NCI-H146 treated with DMSO at 0.1 percent for 48 hours (cell line): Measurements from ENCODE around the gene YY1AP1.
"Not testable (repeated sequence)": the region's sequence is repeated elsewhere in the genome, so short reads cannot be mapped to it uniquely, and the experiment has no call there.

ENCODE experiments used
- DNase-seq: peaks from one replicate; lab custom pipeline; 2025; ENCODE audit not compliant: unreplicated experiment; lab: John Stamatoyannopoulos, UW

YY1AP1 gene

GRCh38 chr1:155696524-155696923, 8.0 kb upstream of the YY1AP1 start:
- DNase-seq, result no peak

DNA sequence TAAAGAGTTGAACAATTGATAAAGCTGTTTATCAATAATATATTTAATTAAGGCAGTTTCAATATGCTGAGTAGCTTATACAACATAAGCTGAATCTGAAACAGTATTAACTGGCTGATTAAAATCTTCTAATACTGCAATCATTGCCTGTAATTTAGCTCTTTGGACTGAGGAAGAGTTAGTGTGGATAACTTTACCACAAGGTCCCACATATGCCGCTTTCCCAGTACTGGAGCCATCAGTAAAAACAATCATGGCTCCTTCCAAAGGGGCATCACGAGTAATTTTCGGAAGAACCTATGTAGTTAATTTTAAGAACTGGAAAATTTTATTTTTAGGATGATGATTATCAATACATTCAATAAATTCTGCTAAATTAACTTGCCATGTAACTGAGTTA, 7.0 kb upstream of the YY1AP1 start:
- no peak for DNase-seq

GRCh38 chr1:155695072-155695471, 6.5 kb upstream of the YY1AP1 start:
- no peak for DNase-seq

GRCh38 chr1:155694167-155694566, 5.6 kb upstream of the YY1AP1 start:
- no peak for DNase-seq

DNA sequence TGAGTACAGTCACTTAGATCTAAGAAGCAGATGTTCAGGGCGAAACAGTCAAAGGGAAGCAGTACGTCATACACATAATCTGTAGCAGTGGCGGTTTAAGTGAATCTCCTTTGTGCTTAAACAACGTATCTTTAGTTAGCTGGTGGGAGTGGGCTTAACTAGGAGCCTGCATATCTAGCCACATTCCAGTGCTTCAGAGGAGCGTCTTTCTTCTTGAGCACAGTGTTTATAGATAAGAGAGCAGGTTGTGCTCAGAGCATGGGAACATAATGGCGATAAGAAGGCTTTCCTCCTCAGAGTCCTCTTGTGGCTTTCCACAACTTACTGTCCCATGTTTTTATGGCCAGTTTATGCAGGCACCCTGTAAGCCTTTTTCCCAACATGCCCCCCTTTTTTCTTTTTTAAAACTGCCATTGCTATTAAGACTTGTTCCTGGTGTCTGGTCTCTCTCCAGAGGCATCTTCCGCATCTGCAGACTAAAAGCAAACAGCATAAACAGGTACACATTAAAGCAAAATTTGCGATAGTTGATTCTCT, 3.5 kb upstream of the YY1AP1 start:
- DNase-seq, result no peak

- DNase-seq, result not testable (repeated sequence)
These were observed 570 bp upstream of the YY1AP1 start, which contains the start of gene DAP3 for GRCh38 chr1:155689081-155689607. Gene DAP3, plus strand, starts transcription at chr1:155689091. Its CDS starts 20,689 bp downstream, at chr1:155709780.

GRCh38 chr1:155687705-155688323, 760 bp downstream of the YY1AP1 start:
- DNase-seq, result not testable (repeated sequence)

- no peak for DNase-seq
These were observed 6.8 kb downstream of the YY1AP1 start for GRCh38 chr1:155681776-155682175.

GRCh38 chr1:155680531-155680930, 8.0 kb downstream of the YY1AP1 start:
- DNase-seq, result no peak

- DNase-seq, result not testable (repeated sequence)
These were observed 9.6 kb downstream of the YY1AP1 start for GRCh38 chr1:155678992-155679391.

DNA sequence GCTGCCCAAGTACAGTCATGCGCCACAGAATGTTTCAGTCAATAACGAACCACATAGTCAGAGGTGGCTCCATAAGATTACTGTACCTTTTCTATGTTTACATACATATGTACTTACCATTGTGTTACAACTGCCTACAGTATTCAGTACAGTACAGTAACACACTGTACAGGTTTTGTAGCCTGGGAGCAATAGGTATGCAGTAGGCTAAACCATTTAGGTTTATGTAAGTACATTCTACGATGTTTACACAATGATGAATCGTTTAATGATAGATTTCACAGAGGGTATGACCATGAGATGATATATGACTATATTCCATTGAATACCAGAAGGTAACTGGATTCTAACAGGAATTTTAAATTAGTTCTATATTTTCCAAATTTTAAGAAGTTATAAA, 10.5 kb downstream of the YY1AP1 start:
- DNase-seq, result no peak

- no peak for DNase-seq
These were observed 15.6 kb downstream of the YY1AP1 start for GRCh38 chr1:155673003-155673402.

DNA sequence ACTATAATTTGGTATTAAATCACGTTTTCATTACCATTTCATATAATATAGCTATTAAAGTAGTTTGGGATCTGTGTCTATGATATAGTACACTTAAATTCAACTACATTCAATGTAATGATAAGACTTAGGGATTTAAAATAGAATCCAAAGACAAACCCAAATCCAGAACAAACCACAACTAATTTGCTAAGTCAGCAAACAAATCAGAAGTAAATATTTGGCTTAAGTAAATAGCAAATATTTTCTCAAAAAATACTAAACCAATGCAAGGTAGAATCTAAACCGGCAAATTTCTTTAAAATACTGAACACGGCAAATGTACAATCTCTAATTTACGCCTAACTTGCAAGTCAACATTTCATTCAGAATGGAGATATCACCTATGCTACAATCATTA, 16.8 kb downstream of the YY1AP1 start:
- DNase-seq, result no peak

DNA sequence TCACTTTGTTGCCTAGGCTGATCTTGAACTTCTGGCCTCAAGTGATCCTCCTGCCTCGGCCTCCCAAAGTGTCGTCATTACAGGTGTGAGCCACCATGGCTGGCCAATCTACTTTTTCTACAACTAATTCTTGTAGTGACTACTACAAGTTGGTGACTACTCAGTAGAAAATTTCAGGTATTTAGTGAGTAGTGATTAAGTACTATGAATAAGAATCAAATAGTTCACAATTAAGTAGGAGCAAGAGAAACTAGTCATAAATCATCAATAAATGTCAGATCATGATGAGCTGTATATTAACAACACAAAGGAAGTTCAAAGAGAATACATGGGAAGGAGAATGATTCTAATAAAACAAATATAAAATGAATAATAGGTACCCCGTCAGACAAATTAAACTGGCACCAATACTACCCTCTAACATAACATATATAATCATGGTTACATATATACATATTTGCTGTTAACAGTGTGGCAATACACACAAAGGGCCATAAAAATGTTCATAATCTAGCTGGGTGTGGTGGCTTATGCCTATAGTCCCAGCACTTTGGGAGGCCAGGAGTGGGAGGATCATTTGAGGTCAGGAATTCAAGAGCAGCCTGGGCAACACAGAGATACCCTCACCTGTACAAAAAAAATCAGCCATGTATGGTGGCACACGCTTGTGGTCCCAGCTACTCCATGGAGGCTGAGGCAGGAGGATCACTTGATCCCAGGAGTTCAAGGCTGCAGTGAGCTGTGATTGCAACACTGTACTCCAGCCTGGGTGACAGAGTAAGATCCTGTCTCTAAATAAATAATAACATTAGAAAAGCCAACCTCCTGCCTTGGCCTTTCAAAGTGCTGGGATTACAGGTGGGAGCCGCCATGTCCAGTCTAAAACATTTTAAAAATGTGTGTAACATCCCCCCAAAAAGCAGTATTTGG, 19.1 kb downstream of the YY1AP1 start:
- no peak for DNase-seq

DNA sequence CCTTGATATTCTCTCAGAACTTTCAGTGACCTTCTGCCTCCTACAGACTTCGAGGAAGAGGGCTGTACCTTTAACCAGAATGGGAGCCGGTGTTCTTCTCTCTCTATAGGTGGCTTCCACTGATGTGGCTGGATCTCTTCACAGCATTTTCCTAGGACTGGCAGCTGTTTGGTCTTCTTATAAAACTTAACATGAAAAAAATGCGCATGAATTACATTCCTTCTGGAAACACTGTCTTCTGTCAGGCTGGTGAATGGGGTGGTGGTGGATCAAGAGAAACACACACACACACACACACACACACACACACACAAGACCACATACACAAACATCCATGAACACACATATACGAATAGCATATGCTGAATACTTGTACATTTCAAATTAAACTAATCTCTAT, 27.3 kb downstream of the YY1AP1 start:
- not testable (repeated sequence) for DNase-seq

GRCh38 chr1:155657463-155657862, 31.1 kb downstream of the YY1AP1 start:
- DNase-seq, result no peak

- no peak for DNase-seq
These were observed 35.6 kb downstream of the YY1AP1 start for GRCh38 chr1:155652951-155653350.

- no peak for DNase-seq
These were observed 36.5 kb downstream of the YY1AP1 start for GRCh38 chr1:155651861-155652661.

DNA sequence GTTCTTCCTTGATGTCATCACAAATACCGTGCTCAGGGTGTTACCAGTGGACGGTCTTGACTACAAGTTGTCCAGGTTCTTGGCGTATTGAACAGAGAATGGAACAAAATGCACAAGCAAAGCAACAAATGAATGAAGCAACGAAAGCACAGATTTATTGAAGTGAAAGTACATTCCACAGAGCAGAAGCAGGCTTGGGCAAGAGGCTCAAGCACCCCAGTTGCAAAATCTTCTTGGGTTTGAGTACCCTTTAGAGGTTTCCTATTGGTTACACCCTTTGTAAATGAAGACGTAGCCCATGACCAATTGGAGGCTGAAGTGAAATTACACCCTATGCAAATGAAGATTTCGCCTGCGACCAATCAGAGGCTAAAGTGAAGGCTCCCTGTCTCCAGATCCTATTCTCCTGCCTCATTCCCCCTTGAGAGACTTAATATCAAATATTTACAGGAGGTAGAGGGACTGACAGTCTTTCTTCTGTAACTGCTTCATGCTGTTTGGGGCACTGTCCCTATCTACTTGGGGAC, 38.3 kb downstream of the YY1AP1 start:
- no peak for DNase-seq

DNA sequence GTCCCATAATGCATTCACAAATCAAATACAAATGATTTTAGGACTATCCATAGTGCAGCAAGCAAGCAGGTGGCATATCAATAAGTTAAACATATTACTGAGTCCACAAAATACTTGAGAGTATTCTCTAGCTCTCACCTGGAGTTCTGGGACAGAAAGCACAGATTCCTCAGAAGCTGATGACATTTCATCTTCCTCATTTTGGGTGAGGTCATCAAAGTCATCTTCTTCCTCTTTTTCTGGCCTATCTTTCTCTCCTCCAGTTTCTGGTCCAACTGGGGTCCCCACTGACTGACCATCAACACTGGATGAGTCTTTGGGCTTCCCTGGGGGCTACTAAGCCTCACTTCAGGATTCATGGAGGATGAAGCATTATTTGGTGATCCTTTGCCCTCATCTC, 38.9 kb downstream of the YY1AP1 start:
- DNase-seq, result no peak
